G401 (cell line): Measurements from ENCODE around the gene SSUH2. TPM values are rescaled to one million over a fixed set of nuclear protein-coding genes. Genes with fewer than 3 reads are reported as not detected.
"Not testable (repeated sequence)": the region's sequence is repeated elsewhere in the genome, so short reads cannot be mapped to it uniquely, and the experiment has no call there.

Experiments used
- DNase-seq: peaks from one replicate; pipeline ENCODE4 v3.0.0-alpha.2; 2015; ENCODE audit warnings: low spot score
- in situ Hi-C: cut with HindIII; loops from 2 replicates; pipeline ENCODE4 v1.10.0; 2016; ENCODE audit warnings: low sequenced_read_pairs, mixed read lengths
- total RNA-seq: library from RNA; depleted of rRNA; stranded (reverse); fragments of >200 nt; shearing (Covaris generic); gene quantifications from 2 replicates; pipeline ENCODE4 v1.2.3, GENCODE V29; 2014

Gene SSUH2
- total RNA-seq, 1 experiment from 2014 or later: not detected

DNA sequence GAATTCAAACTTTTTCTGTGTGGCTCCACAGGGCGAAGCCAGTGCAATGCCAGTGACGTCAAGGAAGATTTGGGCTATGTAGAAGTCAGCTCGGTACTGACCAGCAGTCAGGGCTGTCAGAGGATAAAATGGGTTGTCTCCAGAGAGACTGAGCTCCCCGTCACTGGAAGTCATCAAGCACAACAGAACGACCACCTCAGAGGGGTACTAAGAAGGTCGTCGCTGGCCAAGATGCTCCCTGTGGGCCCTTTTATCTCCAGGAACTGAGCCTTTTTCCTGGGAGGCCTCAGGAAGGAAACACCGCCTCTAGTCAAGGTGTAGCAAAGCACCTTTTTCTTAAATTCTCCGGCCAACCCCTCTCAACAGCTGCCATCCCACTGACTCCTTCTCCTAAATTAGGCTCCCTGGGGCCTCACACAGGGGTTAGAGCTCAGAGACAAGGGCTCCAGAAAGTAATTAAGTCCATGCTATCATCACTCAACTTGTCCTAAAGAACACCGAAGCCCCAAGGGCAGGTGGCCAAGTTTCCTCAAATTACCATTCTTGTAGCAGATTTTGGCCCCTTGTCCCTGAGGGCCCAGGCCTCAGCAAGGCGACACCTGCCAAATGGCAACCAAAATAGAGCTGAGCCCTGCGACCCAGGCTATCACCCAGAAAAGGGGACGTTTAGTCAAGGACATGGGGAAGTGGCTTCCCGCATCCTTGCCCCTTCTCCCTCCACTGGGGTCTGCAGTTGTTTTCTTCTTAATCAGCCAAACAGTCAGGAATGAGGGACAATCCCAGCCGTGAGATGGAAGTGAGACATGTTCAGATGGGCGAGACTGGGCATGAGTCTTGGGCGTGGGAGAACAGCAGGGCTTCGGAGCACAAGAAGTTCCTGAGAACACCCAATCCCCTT lies 48.0 kb downstream of the SSUH2 start:
- in situ Hi-C loops: no loop called here
- DNase-seq: no peak

DNA sequence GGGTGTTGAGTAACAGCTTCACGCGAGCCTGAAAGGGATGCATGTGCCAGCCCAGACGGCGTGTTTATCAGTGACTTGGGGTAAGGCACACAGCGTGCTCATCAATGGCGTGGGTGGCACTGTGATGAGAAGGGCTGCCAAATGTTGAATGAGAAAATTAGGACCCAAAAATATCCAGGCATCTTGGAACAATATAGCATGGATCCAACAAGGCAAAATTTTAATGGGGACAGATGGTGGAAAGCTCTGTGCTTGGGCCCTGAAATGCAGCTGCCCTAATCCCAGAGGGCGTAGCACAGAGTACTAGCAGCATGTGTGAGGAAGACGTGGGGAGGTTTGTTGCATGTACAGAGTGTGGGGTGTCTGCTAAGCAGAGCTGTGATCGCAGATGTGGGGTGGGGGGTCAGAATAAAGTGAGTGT lies 48.9 kb downstream of the SSUH2 start:
- in situ Hi-C loops: no loop called here
- DNase-seq: peak; percentile 14

DNA sequence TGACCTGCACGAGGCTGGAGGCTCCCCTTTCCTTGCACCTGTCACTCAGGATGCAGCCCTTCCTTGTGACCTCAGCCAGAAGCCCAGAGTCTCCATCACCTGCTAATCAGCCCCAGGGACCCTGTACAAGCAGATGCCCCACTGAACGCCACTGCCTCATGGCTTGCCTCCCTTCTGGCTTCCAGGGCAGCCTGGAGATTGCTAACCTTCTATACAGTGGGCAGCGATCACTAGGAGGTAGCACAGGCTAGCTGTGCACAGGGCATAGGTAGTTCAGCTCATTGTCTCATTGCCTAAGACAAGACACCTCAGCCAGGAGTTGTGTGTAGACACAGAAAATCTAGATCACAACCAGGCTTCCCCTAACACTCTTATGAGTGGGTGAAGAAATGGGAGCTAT lies 49.3 kb downstream of the SSUH2 start:
- in situ Hi-C loops: no loop called here
- no peak for DNase-seq

GRCh38 chr3:8593021-8593827 lies 51.4 kb downstream of the SSUH2 start:
- no peak for DNase-seq
- in situ Hi-C loops: no loop called here

DNA sequence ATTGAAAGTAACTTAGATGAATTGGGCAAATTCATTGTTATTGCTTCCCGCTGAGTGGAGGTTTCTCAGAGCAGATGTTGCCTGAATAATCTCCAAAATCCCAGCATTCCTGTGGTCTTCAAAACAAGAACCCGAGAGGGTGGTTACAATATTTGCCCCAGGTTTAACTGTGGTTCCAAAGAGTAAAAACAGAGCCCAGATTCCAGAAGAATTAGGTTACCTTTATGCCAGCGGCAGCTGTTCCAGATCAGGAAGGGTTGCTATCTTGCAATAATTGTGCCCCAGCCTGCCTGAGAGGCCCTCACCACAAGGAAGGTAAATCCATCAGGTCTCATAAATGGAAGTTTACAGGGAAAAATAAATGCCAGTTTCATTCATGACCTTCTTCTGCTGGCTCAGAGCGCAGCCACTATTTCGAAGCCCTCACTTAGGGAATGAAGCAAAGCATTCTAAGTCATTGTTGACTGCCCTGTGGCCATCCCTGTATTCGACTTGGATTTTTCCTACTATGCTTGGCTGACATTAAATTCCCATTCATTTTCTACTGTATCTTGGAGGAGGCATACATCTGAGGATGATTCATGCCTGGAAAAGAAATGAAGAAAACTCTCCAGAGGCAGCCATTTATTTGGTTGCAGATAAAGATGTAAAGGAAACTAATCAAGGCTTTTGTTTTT lies 54.6 kb downstream of the SSUH2 start:
- DNase-seq: no peak
- in situ Hi-C loops: no loop called here

GRCh38 chr3:8584661-8585060 lies 59.9 kb downstream of the SSUH2 start:
- in situ Hi-C loops: no loop called here
- DNase-seq: no peak

DNA sequence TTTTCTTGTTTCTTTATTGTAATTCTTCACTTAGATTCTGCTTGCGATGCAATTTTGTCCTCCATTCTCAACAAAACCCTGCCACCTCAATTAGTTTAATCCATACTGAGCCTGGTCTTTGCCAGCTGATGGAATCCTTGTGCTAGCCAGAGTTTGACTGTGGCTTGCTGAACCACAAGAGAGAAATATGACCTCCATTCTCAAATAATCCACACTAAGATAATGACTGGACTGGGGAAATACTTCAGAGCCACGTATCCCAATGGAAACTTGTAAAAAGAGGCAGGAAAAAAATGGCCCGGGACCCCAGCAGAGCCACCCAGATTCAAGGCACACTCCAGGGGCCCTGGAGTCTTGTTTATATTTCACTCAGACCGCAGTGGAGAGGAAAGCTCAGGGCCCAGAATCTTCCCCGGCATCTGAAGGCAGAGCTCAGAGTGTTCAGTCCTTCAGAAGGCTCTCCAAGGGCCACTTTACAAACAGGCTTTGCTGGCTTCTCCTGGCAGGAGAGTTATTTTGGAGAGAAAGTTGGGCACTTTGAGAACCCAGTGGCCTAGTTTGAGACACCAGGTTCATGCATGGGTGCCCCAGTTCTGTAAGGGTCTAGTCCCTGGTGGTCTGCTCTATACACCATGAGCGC lies 62.7 kb downstream of the SSUH2 start:
- in situ Hi-C loops: no loop called here
- DNase-seq: no peak

DNA sequence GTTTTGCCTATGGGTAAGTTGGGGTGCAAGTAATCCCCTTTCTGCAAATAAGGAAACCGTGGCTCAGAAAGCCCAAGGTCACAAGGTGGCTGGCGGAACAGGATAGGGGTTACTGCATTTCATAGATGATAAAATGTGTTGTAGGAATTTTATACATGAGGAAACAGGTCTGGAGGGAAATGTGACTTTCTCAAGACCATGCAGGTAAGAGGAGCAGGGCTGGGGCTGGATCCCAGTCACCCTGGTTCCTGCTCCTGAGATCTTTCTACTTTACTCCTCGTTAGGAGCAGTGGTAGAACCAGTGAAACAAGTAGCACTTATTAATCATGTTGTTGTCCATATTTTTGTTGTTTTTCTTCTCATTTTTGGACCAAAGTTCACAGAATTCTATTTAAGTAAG lies 63.2 kb downstream of the SSUH2 start:
- DNase-seq: no peak
- in situ Hi-C loops: no loop called here

GRCh38 chr3:8580434-8580833 lies 64.2 kb downstream of the SSUH2 start:
- in situ Hi-C loops, DNase-seq: not testable (repeated sequence)

DNA sequence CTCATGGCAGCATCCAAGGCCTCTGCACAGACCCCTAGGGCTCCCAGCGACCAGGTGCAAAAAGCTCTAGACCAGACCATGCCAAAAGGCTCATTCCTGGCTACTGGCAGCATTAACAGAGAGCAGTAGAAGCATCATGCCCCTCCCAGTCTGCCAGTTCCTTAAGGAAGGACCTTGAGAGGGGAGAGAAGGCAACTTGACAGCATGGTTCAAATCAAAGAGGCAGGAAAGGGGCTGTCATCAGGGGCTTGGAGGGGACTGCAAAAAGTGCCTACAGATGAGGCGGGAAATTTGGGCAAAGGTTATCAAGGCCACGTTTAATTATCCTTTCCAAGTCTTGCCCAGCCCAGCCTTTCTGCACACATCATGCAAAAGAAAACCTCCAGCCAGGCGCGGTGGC lies 64.7 kb downstream of the SSUH2 start:
- in situ Hi-C loops: no loop called here
- no peak for DNase-seq

DNA sequence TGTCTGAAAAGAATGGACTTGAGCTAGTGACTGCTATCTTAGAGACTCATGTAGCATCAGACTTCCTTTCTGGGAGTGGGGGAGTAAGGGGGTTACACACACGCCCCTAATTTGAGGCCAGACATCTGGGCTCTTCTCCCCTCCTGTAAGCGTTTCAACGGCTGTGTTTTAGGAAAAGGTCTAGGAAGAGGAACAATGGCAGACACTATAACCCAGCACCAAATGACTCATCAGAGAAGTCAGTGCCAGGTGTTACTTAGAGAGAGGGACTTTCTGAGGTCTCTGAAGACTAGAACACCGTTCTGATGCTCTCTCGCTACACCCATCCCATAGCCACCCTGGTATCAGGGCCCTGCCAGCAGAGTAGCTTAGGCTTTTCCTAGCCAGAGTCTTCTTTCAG lies 65.5 kb downstream of the SSUH2 start:
- in situ Hi-C loops: no loop called here
- no peak for DNase-seq

- no peak for DNase-seq
- in situ Hi-C loops: no loop called here
These were observed 66.3 kb downstream of the SSUH2 start for GRCh38 chr3:8578282-8578681.

GRCh38 chr3:8576841-8577571 lies 67.6 kb downstream of the SSUH2 start:
- DNase-seq: no peak
- in situ Hi-C loops: no loop called here

DNA sequence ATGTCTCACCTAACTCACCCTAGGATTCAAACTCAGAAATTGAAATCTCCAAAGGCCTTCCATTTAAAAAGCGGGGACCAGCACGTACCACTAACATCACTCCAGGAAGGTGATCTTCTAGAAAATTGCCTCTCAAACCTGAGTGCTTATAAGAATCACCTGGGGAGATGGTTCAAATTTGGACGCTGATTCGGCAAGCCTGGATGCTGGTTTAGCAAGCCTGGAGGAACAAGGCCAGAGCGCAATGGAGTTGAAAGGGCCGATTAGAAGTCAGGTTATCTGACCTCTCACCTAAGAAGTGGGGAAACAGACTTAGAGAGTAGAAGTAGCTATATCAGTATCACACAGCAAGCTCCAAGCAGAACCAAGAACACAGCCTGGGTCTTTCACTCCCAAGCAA lies 68.2 kb downstream of the SSUH2 start:
- in situ Hi-C loops: no loop called here
- DNase-seq: no peak

DNA sequence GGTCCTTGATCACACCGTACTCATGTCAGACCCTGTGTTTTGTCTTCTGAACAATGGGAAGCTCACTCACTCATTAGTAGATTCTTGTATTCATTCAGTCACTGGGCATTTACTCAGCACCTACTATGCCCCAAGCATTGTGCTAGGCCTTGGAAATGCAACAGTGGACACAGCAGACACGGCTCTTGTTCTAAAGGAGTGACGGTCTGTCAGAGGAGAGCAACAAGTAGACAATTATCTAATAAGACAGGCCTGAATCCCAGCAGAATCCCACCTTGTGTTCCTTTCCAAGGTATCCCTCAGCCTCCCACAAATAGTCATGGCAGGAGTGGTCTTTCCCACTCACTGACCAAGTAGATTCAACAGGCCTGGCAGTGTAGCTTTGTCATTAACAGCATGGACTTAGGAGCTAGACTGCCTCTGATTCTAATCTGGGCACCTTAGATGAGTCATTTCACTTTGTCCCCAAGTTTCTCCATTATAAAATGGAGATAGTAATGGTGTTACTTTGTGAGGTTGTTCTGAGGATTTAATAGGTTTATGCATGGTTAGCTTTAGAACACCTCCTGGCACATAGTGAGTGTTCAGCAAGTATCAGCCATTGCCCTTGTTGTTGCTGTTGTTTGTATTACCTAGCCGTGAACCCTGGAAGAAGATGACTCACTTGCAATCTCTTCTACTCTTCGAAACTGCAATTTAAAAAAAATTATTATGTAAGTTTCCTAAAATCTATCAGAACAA lies 69.1 kb downstream of the SSUH2 start:
- no peak for DNase-seq
- in situ Hi-C loops: no loop called here

DNA sequence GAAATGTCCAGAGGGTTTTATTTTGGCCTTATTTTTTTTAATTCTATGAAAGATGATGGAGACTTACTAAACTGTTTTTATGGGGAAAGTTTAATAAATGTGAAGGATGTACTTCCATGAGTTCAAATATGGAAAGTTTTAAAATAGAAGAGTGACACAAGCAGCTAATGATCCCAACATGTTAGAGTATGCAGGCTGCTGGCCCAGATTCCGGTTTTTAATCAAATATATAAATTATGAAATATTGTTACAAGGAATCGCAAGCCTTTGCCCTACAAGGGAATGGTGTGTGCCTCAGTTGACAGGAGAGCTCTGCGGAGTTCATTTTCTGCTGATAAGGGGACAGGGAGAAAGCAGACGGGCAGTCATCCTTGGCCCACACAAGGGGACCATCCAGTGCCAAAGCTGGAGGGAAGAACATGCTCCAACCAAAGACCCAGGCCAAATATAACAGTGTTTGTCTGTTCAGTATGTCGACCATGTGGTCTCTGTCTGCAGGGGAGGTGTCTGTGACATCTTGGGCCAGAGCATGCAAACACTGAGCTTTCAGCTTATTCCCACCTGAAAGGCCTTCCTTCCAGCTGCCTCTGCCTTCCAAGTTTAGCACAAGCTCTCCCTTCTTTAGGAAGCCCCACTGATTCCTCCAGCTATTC lies 69.8 kb downstream of the SSUH2 start:
- in situ Hi-C loops: no loop called here
- DNase-seq: no peak

GRCh38 chr3:8574040-8574669 lies 70.4 kb downstream of the SSUH2 start:
- no peak for DNase-seq
- in situ Hi-C loops: no loop called here
